ENCODE results near the gene GFY. TPM values are rescaled to one million over a fixed set of nuclear protein-coding genes. Genes with fewer than 3 reads are reported as not detected.

Gene GFY
- total and polyA plus RNA-seq, 2 donors (not counting 1 experiment from before 2014, with no cell fraction given) = not detected

GRCh38 chr19:49415810-49416200 lies 9.4 kb upstream of the GFY start:
- ChIA-PET POLR2A (interaction anchor here (1.0 to 2.0 kb wide), 2 partner anchors 9 to 12 kb away, joined by 4 read pairs; partner anchors contain the start of gene GFY), CTCF (interaction anchor here (1.3 to 3.2 kb wide), 2 partner anchors 24 to 115 kb away, joined by 5 to 12 read pairs; no protein-coding TSS in a partner anchor)
- Histone ChIP-seq H3K27ac (ENCODE audit: low read length in 2 of 2) (no peak overlapping the region), H3K27me3 (replicated peaks in 1 of 4; ENCODE audit: control extremely low read depth in 1 of 4, control insufficient read depth in 3 of 4, insufficient read depth in 4 of 4, low read length in 3 of 4) (peaks cover 0 to 45% (median 23%) of the 10 kb centered on the region in 4 experiments), H2AFZ (ENCODE audit: insufficient read depth, low read depth, low read length, poor library complexity, severe bottlenecking) (no peak overlapping the region), H3K9ac (ENCODE audit: low read length) (no peak overlapping the region), H3K4me3 (ENCODE audit: control extremely low read depth in 1 of 5, extremely low read depth in 1 of 5, insufficient read depth in 1 of 5, low read depth in 2 of 5, low read length in 4 of 5) (no peak overlapping the region), H3K79me2 (ENCODE audit: control insufficient read depth, insufficient read depth, low read length) (no peaks in the 10 kb centered on the region), H3K36me3 (replicated peaks in 1 of 2; ENCODE audit: control extremely low read depth in 1 of 2, control insufficient read depth in 1 of 2, extremely low read depth in 1 of 2, insufficient read depth in 2 of 2, low read length in 1 of 2) (no peaks in the 10 kb centered on the region), H3K4me1 (ENCODE audit: control insufficient read depth in 2 of 2, insufficient read depth in 2 of 2, low read length in 2 of 2) (peaks cover 20 to 38% of the 10 kb centered on the region in 2 donors), H3K9me3 (ENCODE audit: control extremely low read depth in 1 of 3, control insufficient read depth in 2 of 3, insufficient read depth in 1 of 3, low read length in 2 of 3) (peaks cover 0 to 11% (median 0%) of the 10 kb centered on the region in 3 donors), H4K20me1 (ENCODE audit: control insufficient read depth, insufficient read depth, low read length, poor library complexity, severe bottlenecking) (no peaks in the 10 kb centered on the region), H3K4me2 (replicated peaks; ENCODE audit: low read depth, low read length, poor library complexity, severe bottlenecking) (no peak overlapping the region)
- intact Hi-C loops (cut with micrococcal nuclease) = no loop called here
- no peaks in the 10 kb centered on the region for H3K9me3 Mint-ChIP-seq (ENCODE audit: insufficient read depth)
- H3K27ac Mint-ChIP-seq = no peak overlapping the region
- TF ChIP-seq CTCF (IDR thresholded peaks at IDR 0.05) = no peak
- no peak for TF ChIP-seq EZH2 (IDR thresholded peaks at IDR 0.05; ENCODE audit: borderline replicate concordance, insufficient read depth, low read depth, low read length, poor library complexity, severe bottlenecking)
- ATAC-seq (ENCODE audit: low read depth) (no peak), DNase-seq (no peak)
- peaks cover 31% of the 10 kb centered on the region for H3K27me3 Mint-ChIP-seq
- H3K4me3 Mint-ChIP-seq = no peak overlapping the region
- WGBS (ENCODE audit: insufficient coverage) = no CpG with 5 or more reads among the region's 2 CpGs
- H3K4me1 Mint-ChIP-seq = peaks cover 36% of the 10 kb centered on the region

- Histone ChIP-seq H3K4me2 (replicated peaks; ENCODE audit: low read depth, low read length, poor library complexity, severe bottlenecking) (no peak overlapping the region), H3K27ac (ENCODE audit: low read length in 2 of 2) (no peak overlapping the region), H3K4me3 (ENCODE audit: control extremely low read depth in 1 of 5, extremely low read depth in 1 of 5, insufficient read depth in 1 of 5, low read depth in 2 of 5, low read length in 4 of 5) (no peak overlapping the region), H3K9ac (ENCODE audit: low read length) (no peak overlapping the region), H3K79me2 (ENCODE audit: control insufficient read depth, insufficient read depth, low read length) (no peaks in the 10 kb centered on the region), H3K27me3 (replicated peaks in 1 of 4; ENCODE audit: control extremely low read depth in 1 of 4, control insufficient read depth in 3 of 4, insufficient read depth in 4 of 4, low read length in 3 of 4) (peaks cover 0 to 58% (median 35%) of the 10 kb centered on the region in 4 experiments), H4K20me1 (ENCODE audit: control insufficient read depth, insufficient read depth, low read length, poor library complexity, severe bottlenecking) (no peaks in the 10 kb centered on the region), H3K9me3 (ENCODE audit: control extremely low read depth in 1 of 3, control insufficient read depth in 2 of 3, insufficient read depth in 1 of 3, low read length in 2 of 3) (peaks cover 0 to 16% (median 0%) of the 10 kb centered on the region in 3 donors), H3K36me3 (replicated peaks in 1 of 2; ENCODE audit: control extremely low read depth in 1 of 2, control insufficient read depth in 1 of 2, extremely low read depth in 1 of 2, insufficient read depth in 2 of 2, low read length in 1 of 2) (no peaks in the 10 kb centered on the region), H2AFZ (ENCODE audit: insufficient read depth, low read depth, low read length, poor library complexity, severe bottlenecking) (no peak overlapping the region), H3K4me1 (ENCODE audit: control insufficient read depth in 2 of 2, insufficient read depth in 2 of 2, low read length in 2 of 2) (peaks cover 22 to 38% of the 10 kb centered on the region in 2 donors)
- DNase-seq (no peak), ATAC-seq (ENCODE audit: low read depth) (no peak)
- no peak overlapping the region for H3K4me3 Mint-ChIP-seq
- 80% methylated on average over 7 of the region's 7 CpGs for WGBS (ENCODE audit: insufficient coverage)
- CTCF ChIA-PET = interaction anchor here (1.0 to 3.2 kb wide), 5 partner anchors 8 to 116 kb away, joined by 3 to 12 read pairs (median 5); no protein-coding TSS in a partner anchor
- H3K9me3 Mint-ChIP-seq (ENCODE audit: insufficient read depth) = no peaks in the 10 kb centered on the region
- peaks cover 37% of the 10 kb centered on the region for H3K4me1 Mint-ChIP-seq
- intact Hi-C loops (cut with micrococcal nuclease) = no loop called here
- no peak for TF ChIP-seq EZH2 (IDR thresholded peaks at IDR 0.05; ENCODE audit: borderline replicate concordance, insufficient read depth, low read depth, low read length, poor library complexity, severe bottlenecking)
- TF ChIP-seq CTCF (IDR thresholded peaks at IDR 0.05) = no peak
- peaks cover 44% of the 10 kb centered on the region for H3K27me3 Mint-ChIP-seq
- H3K27ac Mint-ChIP-seq = peak overlapping the region; percentile 20
- POLR2A ChIA-PET = interaction anchor here (1.0 to 2.0 kb wide), 2 partner anchors 8 to 13 kb away, joined by 4 read pairs; partner anchors contain the start of gene GFY
These were observed 8.1 kb upstream of the GFY start for GRCh38 chr19:49417088-49417487.

All from B cell (primary cell).